Mesenchymal stem cell (in vitro differentiated cells and primary cell): ENCODE results near the gene TSPAN3.

Experiments used
- DNase-seq: peaks from one replicate; pipeline ENCODE4 v3.0.0-alpha.2; 2013
- H2AFZ ChIP-seq: one replicate; pipeline ENCODE4 v1.6.1; 2013; ENCODE audit warnings: low read depth, mild to moderate bottlenecking, control low read depth, inconsistent platforms, low read length, moderate library complexity
- H2AK5ac ChIP-seq: 2 replicates; pipeline ENCODE4 v1.6.1; 2013; ENCODE audit warnings: low read length, moderate library complexity, mild to moderate bottlenecking, inconsistent platforms; ENCODE audit not compliant: severe bottlenecking
- H2BK120ac ChIP-seq: one replicate; pipeline ENCODE4 v1.6.1; 2013; ENCODE audit warnings: low read depth, mild to moderate bottlenecking, inconsistent platforms, low read length, moderate library complexity
- H2BK12ac ChIP-seq, 2 experiments: one replicate each; pipeline ENCODE4 v1.6.1; 2013; ENCODE audit warnings: inconsistent platforms in 2 of 2, low read length in 2 of 2, mild to moderate bottlenecking in 2 of 2, moderate library complexity in 2 of 2, control low read depth in 1 of 2
- H2BK15ac ChIP-seq: one replicate; pipeline ENCODE4 v1.6.1; 2013; ENCODE audit warnings: mild to moderate bottlenecking, low read depth, inconsistent platforms; ENCODE audit not compliant: poor library complexity, severe bottlenecking
- H2BK5ac ChIP-seq: 2 replicates; pipeline ENCODE4 v1.6.1; 2013; ENCODE audit warnings: low read depth, mild to moderate bottlenecking, low read length, control low read depth, inconsistent platforms; ENCODE audit not compliant: poor library complexity, severe bottlenecking
- H3K14ac ChIP-seq, 2 experiments: one replicate each; pipeline ENCODE4 v1.6.1; 2013; ENCODE audit warnings: inconsistent platforms in 2 of 2, low read length in 2 of 2, control low read depth in 1 of 2, mild to moderate bottlenecking in 1 of 2, moderate library complexity in 1 of 2
- H3K18ac ChIP-seq, 2 experiments: one replicate each; pipeline ENCODE4 v1.6.1; 2013; ENCODE audit warnings: inconsistent platforms in 2 of 2, low read length in 2 of 2, control low read depth in 1 of 2, low read depth in 1 of 2, mild to moderate bottlenecking in 1 of 2
- H3K23ac ChIP-seq, 2 experiments: one replicate each; pipeline ENCODE4 v1.6.1; 2013; ENCODE audit warnings: inconsistent platforms in 2 of 2, low read length in 2 of 2, mild to moderate bottlenecking in 2 of 2, moderate library complexity in 2 of 2, control low read depth in 1 of 2
- H3K27ac ChIP-seq: 2 replicates; pipeline ENCODE4 v1.5.1; 2013; ENCODE audit warnings: mild to moderate bottlenecking, moderate library complexity, low read length, control low read depth, inconsistent platforms; ENCODE audit not compliant: poor library complexity, severe bottlenecking
- H3K27me3 ChIP-seq, 2 experiments: 2 replicates each; pipeline versions ENCODE4 v1.6.1 to v1.7.0; 2013; ENCODE audit warnings: low read length in 2 of 2, mild to moderate bottlenecking in 2 of 2, moderate library complexity in 2 of 2, control low read depth in 1 of 2, inconsistent platforms in 1 of 2; ENCODE audit not compliant: control insufficient read depth in 1 of 2, insufficient read depth in 1 of 2
- H3K36me3 ChIP-seq, 2 experiments: 2 replicates each; pipeline versions ENCODE4 v1.6.1 to v1.7.0; 2013; ENCODE audit warnings: low read length in 2 of 2, control low read depth in 1 of 2, inconsistent platforms in 1 of 2, low read depth in 1 of 2, mild to moderate bottlenecking in 1 of 2; ENCODE audit not compliant: insufficient read depth in 2 of 2, control insufficient read depth in 1 of 2
- H3K4ac ChIP-seq, 2 experiments: one replicate each; pipeline ENCODE4 v1.6.1; 2013; ENCODE audit warnings: inconsistent platforms in 2 of 2, low read length in 2 of 2, mild to moderate bottlenecking in 2 of 2, moderate library complexity in 2 of 2, control low read depth in 1 of 2, low read depth in 1 of 2
- H3K4me1 ChIP-seq: 2 replicates; pipeline ENCODE4 v1.6.1; 2013; ENCODE audit warnings: low read depth, low read length, control low read depth; ENCODE audit not compliant: control insufficient read depth, insufficient read depth
- H3K4me2 ChIP-seq: 2 replicates; pipeline ENCODE4 v1.6.1; 2013; ENCODE audit warnings: low read length, mild to moderate bottlenecking, inconsistent platforms; ENCODE audit not compliant: poor library complexity, severe bottlenecking
- H3K4me3 ChIP-seq, 2 experiments: 2 replicates each; pipeline versions ENCODE4 v1.5.1 to v1.7.0; 2013; ENCODE audit warnings: low read length in 2 of 2, mild to moderate bottlenecking in 2 of 2, control low read depth in 1 of 2, low read depth in 1 of 2; ENCODE audit not compliant: insufficient read depth in 1 of 2
- H3K79me1 ChIP-seq: replicated peaks from 2 replicates; pipeline ENCODE4 v1.6.1; 2013; ENCODE audit warnings: mild to moderate bottlenecking, control low read depth, low read length, inconsistent platforms; ENCODE audit not compliant: poor library complexity, severe bottlenecking
- H3K9ac ChIP-seq: 2 replicates; pipeline ENCODE4 v1.7.0; 2013; ENCODE audit warnings: mild to moderate bottlenecking, low read length, moderate library complexity
- H3K9me3 ChIP-seq: 2 replicates; pipeline ENCODE4 v1.7.0; 2013; ENCODE audit warnings: mild to moderate bottlenecking, low read length; ENCODE audit not compliant: control insufficient read depth
- H4K8ac ChIP-seq: one replicate; pipeline ENCODE4 v1.6.1; 2013; ENCODE audit warnings: inconsistent platforms, mild to moderate bottlenecking, low read length, moderate library complexity
- H4K91ac ChIP-seq: one replicate; pipeline ENCODE4 v1.6.1; 2013; ENCODE audit warnings: mild to moderate bottlenecking, low read length, inconsistent platforms
- WGBS: methylation state at CpG from one replicate; pipeline ENCODE4 v1.1.7; 2013; ENCODE audit warnings: mixed read lengths; 5-methylcytosine and 5-hydroxymethylcytosine counted together

Gene TSPAN3

GRCh38 chr15:77027111-77027696, 43.7 kb downstream of the TSPAN3 start:
- Histone ChIP-seq H3K36me3 (no peaks in the 10 kb centered on the region), H3K9ac (no peak overlapping the region), H4K91ac (no peak overlapping the region), H3K18ac (no peak overlapping the region), H2BK12ac (no peak overlapping the region), H2AK5ac (no peak overlapping the region), H3K14ac (no peak overlapping the region), H3K4me2 (no peak overlapping the region), H2BK15ac (no peak overlapping the region), H2BK120ac (no peak overlapping the region), H2AFZ (no peak overlapping the region), H3K4me3 (no peak overlapping the region), H3K27ac (no peak overlapping the region), H2BK5ac (no peak overlapping the region), H3K9me3 (no peaks in the 10 kb centered on the region), H3K23ac (no peak overlapping the region), H4K8ac (no peak overlapping the region), H3K4ac (no peak overlapping the region), H3K79me1 (no peaks in the 10 kb centered on the region), H3K4me1 (peaks cover 32% of the 10 kb centered on the region), H3K27me3 (peaks cover 10 to 41% of the 10 kb centered on the region in 2 experiments)
- whole genome bisulfite sequencing = 89% methylated on average over 11 of the region's 12 CpGs
- no peak for DNase-seq

GRCh38 chr15:77026501-77027110, 44.3 kb downstream of the TSPAN3 start:
- H2BK120ac ChIP-seq = no peak overlapping the region
- no peaks in the 10 kb centered on the region for H3K36me3 ChIP-seq
- H3K18ac ChIP-seq = no peak overlapping the region
- WGBS = 85% methylated on average over 10 of the region's 12 CpGs
- H3K27ac ChIP-seq = no peak overlapping the region
- H4K91ac ChIP-seq = no peak overlapping the region
- no peak overlapping the region for H3K4me2 ChIP-seq
- peaks cover 32% of the 10 kb centered on the region for H3K4me1 ChIP-seq
- no peak overlapping the region for H3K9ac ChIP-seq
- no peak overlapping the region for H2BK15ac ChIP-seq
- H2AFZ ChIP-seq = no peak overlapping the region
- H3K9me3 ChIP-seq = no peaks in the 10 kb centered on the region
- H3K4me3 ChIP-seq = no peak overlapping the region
- no peak overlapping the region for H3K23ac ChIP-seq
- H4K8ac ChIP-seq = no peak overlapping the region
- H3K14ac ChIP-seq = no peak overlapping the region
- peaks cover 10 to 38% of the 10 kb centered on the region in 2 experiments for H3K27me3 ChIP-seq
- H3K79me1 ChIP-seq = no peaks in the 10 kb centered on the region
- no peak overlapping the region for H2AK5ac ChIP-seq
- no peak overlapping the region for H2BK5ac ChIP-seq
- H2BK12ac ChIP-seq = no peak overlapping the region
- DNase-seq = no peak
- H3K4ac ChIP-seq = no peak overlapping the region

- no peak overlapping the region for H3K4me2 ChIP-seq
- 93% methylated on average over 4 of the region's 4 CpGs for whole genome bisulfite sequencing
Observed at GRCh38 chr15:77025941-77026411, 44.9 kb downstream of the TSPAN3 start.

GRCh38 chr15:77025083-77025901, 45.6 kb downstream of the TSPAN3 start:
- DNase-seq = no peak
- Histone ChIP-seq H2BK12ac (no peak overlapping the region), H3K4me2 (no peak overlapping the region), H3K18ac (no peak overlapping the region), H3K4me3 (no peak overlapping the region), H4K8ac (no peak overlapping the region), H2BK5ac (no peak overlapping the region), H3K4me1 (peaks cover 20% of the 10 kb centered on the region), H3K27me3 (peaks cover 10 to 33% of the 10 kb centered on the region in 2 experiments), H3K23ac (no peak overlapping the region), H3K9ac (no peak overlapping the region), H3K36me3 (no peaks in the 10 kb centered on the region), H3K9me3 (no peaks in the 10 kb centered on the region), H4K91ac (no peak overlapping the region), H2AFZ (no peak overlapping the region), H3K4ac (no peak overlapping the region), H3K79me1 (no peaks in the 10 kb centered on the region), H2BK15ac (no peak overlapping the region), H3K27ac (no peak overlapping the region), H2BK120ac (no peak overlapping the region), H2AK5ac (no peak overlapping the region), H3K14ac (no peak overlapping the region)
- WGBS = 81% methylated on average over 15 of the region's 15 CpGs

More at GRCh38 chr15:77025941-77026411, 44.9 kb downstream of the TSPAN3 start:
- no peak for DNase-seq
- H3K79me1 ChIP-seq = no peaks in the 10 kb centered on the region
- H3K27ac ChIP-seq = no peak overlapping the region
- H3K4me1 ChIP-seq = peaks cover 27% of the 10 kb centered on the region
- H3K23ac ChIP-seq = no peak overlapping the region
- no peak overlapping the region for H4K91ac ChIP-seq
- H3K14ac ChIP-seq = no peak overlapping the region
- H3K4me3 ChIP-seq = no peak overlapping the region
- no peak overlapping the region for H3K9ac ChIP-seq
- no peak overlapping the region for H2BK12ac ChIP-seq
- no peak overlapping the region for H2AFZ ChIP-seq
- no peak overlapping the region for H3K4ac ChIP-seq
- H3K36me3 ChIP-seq = no peaks in the 10 kb centered on the region
- H3K18ac ChIP-seq = no peak overlapping the region
- H3K27me3 ChIP-seq = peaks cover 10 to 38% of the 10 kb centered on the region in 2 experiments
- no peaks in the 10 kb centered on the region for H3K9me3 ChIP-seq
- H2BK120ac ChIP-seq = no peak overlapping the region
- no peak overlapping the region for H2BK5ac ChIP-seq
- no peak overlapping the region for H2AK5ac ChIP-seq
- H2BK15ac ChIP-seq = no peak overlapping the region
- H4K8ac ChIP-seq = no peak overlapping the region
